K562 (cell line): ENCODE measurements around the gene USP48. TPM values are rescaled to one million over a fixed set of nuclear protein-coding genes. Genes with fewer than 3 reads are reported as not detected.

Source experiments
- CHD7 ChIP-seq: fragments of 200-600 bp; sonication (generic); IDR thresholded peaks from one replicate; pipeline ENCODE4 v1.6.1; 2012; ENCODE audit warnings: mild to moderate bottlenecking, low read depth, low read length, inconsistent platforms
- MYC ChIP-seq, 2 experiments: fragments of 250-450 bp in 1 of 2; sonication (Bioruptor Pico) in 1 of 2; IDR thresholded peaks; 2 replicates each; pipeline versions ENCODE4 v1.5.1 to v1.6.1; 2012 to 2021; ENCODE audit warnings: low read depth in 2 of 2, borderline replicate concordance in 1 of 2, improper control_type of control experiment in 1 of 2, low read length in 1 of 2, mild to moderate bottlenecking in 1 of 2, moderate library complexity in 1 of 2
- SP2 ChIP-seq: IDR thresholded peaks from 2 replicates; pipeline ENCODE4 v1.6.1; 2011; ENCODE audit warnings: mild to moderate bottlenecking, low read depth, low read length, moderate library complexity; ENCODE audit not compliant: poor library complexity, severe bottlenecking; ENCODE audit errors: extremely low read depth
- SRSF9 ChIP-seq: fragments of 200-400 bp; formaldehyde crosslinking; IDR thresholded peaks from 2 replicates; pipeline ENCODE4 v1.6.1; 2017; ENCODE audit warnings: low read depth, low read length, borderline replicate concordance
- TGIF2 ChIP-seq: sonication (generic); formaldehyde crosslinking; IDR thresholded peaks from 2 replicates; pipeline ENCODE4 v1.8.1; 2022; ENCODE audit warnings: mild to moderate bottlenecking, missing genetic modification reagents, moderate library complexity
- YY1 ChIP-seq, 3 experiments: IDR thresholded peaks; 2 replicates each; pipeline ENCODE4 v1.6.1; 2011; ENCODE audit warnings: low read length in 2 of 3, mild to moderate bottlenecking in 2 of 3, moderate library complexity in 2 of 3, borderline replicate concordance in 1 of 3, control low read depth in 1 of 3, low read depth in 1 of 3; ENCODE audit not compliant: insufficient read depth in 3 of 3, insufficient replicate concordance in 2 of 3, control insufficient read depth in 1 of 3, insufficient read length in 1 of 3; ENCODE audit errors: extremely low read depth in 1 of 3
- ZBTB8A ChIP-seq: fragments of 450-650 bp; IDR thresholded peaks from 2 replicates; pipeline ENCODE4 v1.6.1; 2018; ENCODE audit warnings: mild to moderate bottlenecking, moderate library complexity; ENCODE audit not compliant: partially characterized antibody
- ZC3H4 ChIP-seq: sonication (generic); formaldehyde crosslinking; IDR thresholded peaks from 2 replicates; pipeline ENCODE4 v1.9.0; 2021; ENCODE audit warnings: missing genetic modification reagents, borderline replicate concordance
- ZEB2 ChIP-seq: fragments of 450-650 bp; IDR thresholded peaks from 2 replicates; pipeline ENCODE4 v1.6.1; 2016
- ZFP1 ChIP-seq: fragments of 450-650 bp; formaldehyde crosslinking; IDR thresholded peaks from 2 replicates; pipeline ENCODE4 v1.4.0; 2020; ENCODE audit warnings: mild to moderate bottlenecking, mixed read lengths
- polyA plus RNA-seq, 8 experiments: library from polyadenylated mRNA; depleted of rRNA in 4 of 8; stranded (reverse) in 5 of 8; unstranded in 3 of 8; fragments of >200 nt; fragmentation: Nextera tagmentation in 2 of 8; fragmentation: Illumina TruSeq in 1 of 8; extraction: Ambion mirVana in 2 of 8; extraction: Trizol in 1 of 8; gene quantifications; 2 replicates each; pipeline versions ENCODE4 v1.2.1 to v1.2.3, GENCODE V29; 2011 to 2014; ENCODE audit warnings: inconsistent platforms in 1 of 8, missing spikeins in 1 of 8
- total RNA-seq, 7 experiments: library from RNA; depleted of rRNA in 6 of 7; stranded (reverse); fragments of >200 nt in 6 of 7; fragmentation: Illumina TruSeq in 2 of 7; extraction: Trizol in 2 of 7; gene quantifications; 2 replicates each; pipeline versions ENCODE4 v1.2.1 to v1.2.3, GENCODE V29; 2011 to 2021; ENCODE audit warnings: low replicate concordance in 1 of 7
- TF ChIP-seq, protein P1 (sequence below): fragments of 450-650 bp; conservative IDR thresholded peaks from 2 replicates; pipeline ENCODE4 v1.6.1; 2016; ENCODE audit warnings: missing genetic modification characterization, low read depth, mild to moderate bottlenecking, missing compliant biosample characterization, moderate library complexity

USP48 gene
- total and polyA plus RNA-seq, 9 of the 15 experiments (the other 6 are each of a cell fraction or from before 2014, with no cell fraction given): 23.3 to 123 (median 106) TPM

- TF ChIP-seq CHD7 (no peak), ZFP1 (CRISPR knock-in tag) (no peak), ZC3H4 (CRISPR knock-in tag) (no peak), MYC (IDR thresholded peaks at IDR 0.05; ENCODE audit: low read depth, low read length) (0 out of 2 replicates have a peak, but pooled peaks have one; percentile 43), MYC (CRISPR knock-in tag; IDR thresholded peaks at IDR 0.05; ENCODE audit: borderline replicate concordance, low read depth) (no peak), ZBTB8A (no peak), SRSF9 (no peak), SP2 (no peak), TGIF2 (CRISPR knock-in tag) (no peak), ZEB2 (0 out of 2 replicates have a peak, but pooled peaks have one; percentile 13), YY1 (IDR thresholded peaks at IDR 0.05; ENCODE audit: borderline replicate concordance in 1 of 3, control insufficient read depth in 1 of 3, extremely low read depth in 1 of 3, insufficient read depth in 3 of 3, insufficient read length in 1 of 3, insufficient replicate concordance in 2 of 3, low read depth in 1 of 3, low read length in 2 of 3) (peak in 2 of 3 experiments; percentile 71)
- TF ChIP-seq, protein P1, sequence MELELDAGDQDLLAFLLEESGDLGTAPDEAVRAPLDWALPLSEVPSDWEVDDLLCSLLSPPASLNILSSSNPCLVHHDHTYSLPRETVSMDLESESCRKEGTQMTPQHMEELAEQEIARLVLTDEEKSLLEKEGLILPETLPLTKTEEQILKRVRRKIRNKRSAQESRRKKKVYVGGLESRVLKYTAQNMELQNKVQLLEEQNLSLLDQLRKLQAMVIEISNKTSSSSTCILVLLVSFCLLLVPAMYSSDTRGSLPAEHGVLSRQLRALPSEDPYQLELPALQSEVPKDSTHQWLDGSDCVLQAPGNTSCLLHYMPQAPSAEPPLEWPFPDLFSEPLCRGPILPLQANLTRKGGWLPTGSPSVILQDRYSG (tag): 0 out of 2 replicates have a peak, but pooled peaks have one; percentile 46
Observed at GRCh38 chr1:21783679-21784603, 992 bp upstream of the USP48 start (continued).
